BJ (cell line): ENCODE results near the gene CACNA1C. TPM values are rescaled to one million over a fixed set of nuclear protein-coding genes. Genes with fewer than 3 reads are reported as not detected.

Experiments
- CTCF ChIA-PET: fragments of 350-600 bp; formaldehyde crosslinking; extraction: SDS; loops from one replicate; lab custom pipeline; 2021; ENCODE audit warnings: antibody characterized with exemption, inconsistent platforms; lab: Yijun Ruan, JAX
- POLR2A ChIA-PET: fragments of 300-600 bp; sonication (Branson Sonifier 250); formaldehyde crosslinking; extraction: SDS; loops from one replicate; lab custom pipeline; 2021; ENCODE audit warnings: antibody characterized with exemption; lab: Charles Lee
- DNase-seq: peaks from one replicate; pipeline ENCODE4 v3.0.0-alpha.2; 2011; ENCODE audit warnings: low read depth
- H3K27me3 ChIP-seq: 2 replicates; pipeline ENCODE4 v1.6.0; 2011; ENCODE audit warnings: low read length; ENCODE audit not compliant: control insufficient read depth, insufficient read depth
- H3K36me3 ChIP-seq: 2 replicates; pipeline ENCODE4 v1.5.1; 2011; ENCODE audit warnings: low read length; ENCODE audit not compliant: control insufficient read depth, insufficient read depth
- H3K4me3 ChIP-seq: 2 replicates; pipeline ENCODE4 v1.5.1; 2011; ENCODE audit warnings: low read depth, mild to moderate bottlenecking, control low read depth, low read length
- CTCF ChIP-seq: IDR thresholded peaks from 2 replicates; pipeline ENCODE4 v1.5.1; 2011; ENCODE audit warnings: low read depth, mild to moderate bottlenecking, control low read depth, inconsistent platforms, low read length, moderate library complexity; ENCODE audit not compliant: insufficient read depth
- polyA plus RNA-seq: library from polyadenylated mRNA; depleted of rRNA; stranded (reverse); fragments of >200 nt; gene quantifications from 2 replicates; pipeline ENCODE4 v1.2.3, GENCODE V29; 2011

Gene CACNA1C
- polyA plus RNA-seq, 1 experiment = 14.7 TPM

DNA sequence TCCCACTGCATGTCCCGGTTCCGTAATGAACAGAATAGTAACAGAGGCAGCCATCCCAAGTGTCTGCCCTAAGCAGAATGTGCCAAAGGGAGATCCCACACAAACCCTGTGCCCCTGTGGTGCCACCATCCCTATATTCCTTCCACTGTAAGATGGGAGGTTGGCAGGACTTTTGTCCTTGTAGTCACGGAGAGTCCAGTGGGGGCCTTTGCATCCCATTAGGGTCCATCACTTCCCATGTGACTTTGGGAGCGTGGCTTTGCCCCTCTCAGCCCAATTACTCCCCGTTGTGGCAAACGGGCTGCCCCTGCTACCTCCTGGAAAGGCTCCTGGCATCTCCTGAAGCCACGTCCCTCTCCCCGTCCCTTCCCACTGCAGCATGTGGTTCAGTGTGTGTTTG is 552.5 kb downstream of the CACNA1C start:
- Histone ChIP-seq H3K27me3 (no peaks in the 10 kb centered on the region), H3K36me3 (peaks cover 27% of the 10 kb centered on the region), H3K4me3 (no peak overlapping the region)
- no peak for DNase-seq
- CTCF ChIA-PET = no interaction called here
- POLR2A ChIA-PET = no interaction called here
- TF ChIP-seq CTCF = no peak

DNA sequence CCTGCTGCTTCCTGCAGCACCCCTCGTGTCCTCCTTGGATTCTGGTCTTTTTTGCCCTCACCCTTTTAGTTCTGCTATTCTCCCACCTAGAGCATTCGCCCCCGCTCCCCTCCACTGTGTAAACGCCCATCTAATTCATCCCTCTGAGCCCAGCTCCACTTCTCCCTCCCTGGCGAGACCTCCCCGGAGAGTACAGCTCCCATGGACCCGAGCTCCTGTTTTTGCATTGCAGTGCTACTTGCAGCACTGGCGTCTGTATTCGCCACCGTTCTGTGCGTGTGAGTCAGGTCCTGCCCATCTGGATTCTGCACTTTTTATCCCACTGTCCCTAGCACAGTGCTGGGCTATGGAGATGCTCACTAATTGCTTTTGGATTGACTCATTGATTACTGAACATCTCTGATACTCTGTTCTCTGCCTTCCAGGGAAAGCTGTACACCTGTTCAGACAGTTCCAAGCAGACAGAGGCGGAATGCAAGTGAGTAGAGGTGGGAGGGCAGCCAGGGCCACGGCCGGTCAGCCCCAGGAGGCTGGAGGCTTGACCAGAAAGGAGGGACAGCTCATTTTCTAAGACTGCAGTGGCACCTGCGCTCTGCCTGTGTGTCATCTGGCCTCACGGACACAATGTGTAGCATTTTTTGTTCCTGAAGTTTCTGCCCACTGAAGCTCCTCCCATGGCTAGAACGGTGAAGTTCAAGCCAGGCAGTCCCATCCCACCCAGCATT is 553.6 kb downstream of the CACNA1C start:
- H3K36me3 ChIP-seq = peaks cover 29% of the 10 kb centered on the region
- ChIA-PET CTCF (no interaction called here), POLR2A (no interaction called here)
- DNase-seq = no peak
- H3K27me3 ChIP-seq = no peaks in the 10 kb centered on the region
- TF ChIP-seq CTCF = no peak
- H3K4me3 ChIP-seq = no peak overlapping the region

DNA sequence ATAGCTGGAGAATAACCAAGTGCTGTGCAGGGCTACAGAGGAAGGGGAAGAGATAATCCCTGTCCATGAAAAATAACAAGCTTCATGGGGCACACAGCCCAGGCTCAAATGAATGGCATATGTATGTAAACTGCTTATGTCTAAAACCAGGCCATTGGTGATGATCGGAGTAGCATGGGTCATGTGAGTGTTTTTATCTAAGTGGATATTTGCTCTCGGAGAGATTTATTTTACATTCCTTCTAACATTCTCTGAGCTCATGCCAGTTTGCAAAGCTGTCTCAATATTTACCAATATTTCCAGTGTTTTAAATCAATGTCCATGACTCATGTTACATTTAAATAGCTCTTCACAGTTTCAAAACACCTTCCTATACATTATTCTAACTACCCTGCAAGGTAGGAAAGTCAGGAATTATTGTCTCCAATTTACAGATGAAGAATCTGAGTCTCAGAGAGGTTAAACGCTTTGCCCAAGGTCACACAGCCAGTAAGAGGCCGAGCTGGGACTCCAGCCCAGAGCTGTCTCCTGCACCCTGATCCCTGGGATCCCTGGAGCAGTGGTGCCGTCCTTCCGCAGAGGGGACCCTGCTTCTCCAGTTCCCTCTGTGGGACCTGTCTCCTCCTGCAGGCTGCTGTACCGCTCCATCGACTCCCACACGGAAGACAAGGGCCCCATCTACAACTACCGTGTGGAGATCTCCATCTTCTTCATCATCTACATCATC is 555.3 kb downstream of the CACNA1C start:
- POLR2A ChIA-PET = no interaction called here
- H3K27me3 ChIP-seq = no peaks in the 10 kb centered on the region
- H3K4me3 ChIP-seq = no peak overlapping the region
- no peak for DNase-seq
- TF ChIP-seq CTCF = no peak
- peaks cover 29% of the 10 kb centered on the region for H3K36me3 ChIP-seq
- CTCF ChIA-PET = interaction anchor here (0.6 kb wide), 1 partner anchor 1794 kb away, joined by 3 read pairs; no protein-coding TSS in a partner anchor

DNA sequence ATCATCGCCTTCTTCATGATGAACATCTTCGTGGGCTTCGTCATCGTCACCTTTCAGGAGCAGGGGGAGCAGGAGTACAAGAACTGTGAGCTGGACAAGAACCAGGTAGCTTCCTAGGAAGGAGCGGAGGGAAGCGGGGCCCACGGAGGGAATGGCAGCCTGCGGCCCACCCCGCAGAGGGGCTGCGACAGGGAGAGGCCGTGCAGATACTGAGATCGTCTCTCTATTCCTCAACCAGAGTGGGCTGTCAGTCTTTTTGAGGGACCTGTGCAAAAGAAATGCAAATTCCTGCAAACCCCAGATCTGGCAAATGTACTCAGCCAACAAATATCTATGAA is 555.8 kb downstream of the CACNA1C start:
- POLR2A ChIA-PET = no interaction called here
- no peak for TF ChIP-seq CTCF
- no peak for DNase-seq
- Histone ChIP-seq H3K27me3 (no peaks in the 10 kb centered on the region), H3K4me3 (no peak overlapping the region), H3K36me3 (peaks cover 27% of the 10 kb centered on the region)
- CTCF ChIA-PET = interaction anchor here (0.6 kb wide), 1 partner anchor 1795 kb away, joined by 3 read pairs; no protein-coding TSS in a partner anchor

GRCh38 chr12:2609020-2609419 is 556.2 kb downstream of the CACNA1C start:
- TF ChIP-seq CTCF = no peak
- ChIA-PET CTCF (no interaction called here), POLR2A (no interaction called here)
- Histone ChIP-seq H3K27me3 (no peaks in the 10 kb centered on the region), H3K36me3 (peaks cover 27% of the 10 kb centered on the region), H3K4me3 (no peak overlapping the region)
- no peak for DNase-seq
